ENCODE data around the gene SP2.

Gene SP2

GRCh38 chr17:47895856-47896671, at the start of gene SP2:
Gene SP2, plus strand, starts transcription at chr17:47896236. Its CDS starts 51 bp downstream, at chr17:47896287.
- peak; percentile 100 for DNase-seq

- DNase-seq = no peak
These were observed 49.2 kb upstream of the SP2 start for GRCh38 chr17:47846716-47847340.

GRCh38 chr17:47847341-47848197, 48.5 kb upstream of the SP2 start:
- DNase-seq = no peak

- DNase-seq = no peak
These were observed 47.9 kb upstream of the SP2 start for GRCh38 chr17:47848198-47848513.

GRCh38 chr17:47850373-47850691, 45.7 kb upstream of the SP2 start:
- no peak for DNase-seq

GRCh38 chr17:47850692-47851573, 45.1 kb upstream of the SP2 start, which contains the start of gene SP6:
Gene SP6, minus strand, starts transcription at chr17:47851163. Its CDS starts 2,734 bp downstream, at chr17:47848429.
- peak; percentile 68 for DNase-seq

GRCh38 chr17:47851764-47852112, 44.3 kb upstream of the SP2 start:
- no peak for DNase-seq

- no peak for DNase-seq
These were observed 43.7 kb upstream of the SP2 start for GRCh38 chr17:47852113-47852949.

GRCh38 chr17:47853616-47854015, 42.4 kb upstream of the SP2 start:
- DNase-seq = no peak

- no peak for DNase-seq
These were observed 40.3 kb upstream of the SP2 start for GRCh38 chr17:47855737-47856136.

- no peak for DNase-seq
These were observed 39.2 kb upstream of the SP2 start for GRCh38 chr17:47856830-47857229.

GRCh38 chr17:47857551-47858455, 38.2 kb upstream of the SP2 start:
- no peak for DNase-seq

GRCh38 chr17:47860386-47860785, 35.6 kb upstream of the SP2 start:
- DNase-seq = no peak

- no peak for DNase-seq
These were observed 33.2 kb upstream of the SP2 start for GRCh38 chr17:47862621-47863440.

- no peak for DNase-seq
These were observed 31.2 kb upstream of the SP2 start for GRCh38 chr17:47864791-47865216.

- DNase-seq = no peak
These were observed 29.1 kb upstream of the SP2 start for GRCh38 chr17:47866941-47867340.

GRCh38 chr17:47867813-47868533, 28.1 kb upstream of the SP2 start:
- DNase-seq = no peak

- no peak for DNase-seq
These were observed 26.9 kb upstream of the SP2 start for GRCh38 chr17:47869114-47869513.

- DNase-seq = no peak
These were observed 26.0 kb upstream of the SP2 start for GRCh38 chr17:47870056-47870455.
